Activated T-helper 1 cell treated with anti-CD3 and anti-CD28 coated beads, Interleukin-12 subunit alpha, Interleukin-12 subunit beta, Interleukin-2, Interleukin-4 antibody, amounts not matched to agents 30 ng/mL and 10 ng/mL and 1 ng/mL, durations not matched to agents 14 hours and 24 hours and 36 hours (primary cell): ENCODE data around the gene FAM174C. TPM values are rescaled to one million over a fixed set of nuclear protein-coding genes. Genes with fewer than 3 reads are reported as not detected.

Experiments used
- DNase-seq: peaks from one replicate; pipeline ENCODE4 v3.0.0; 2021; ENCODE audit warnings: low spot score
- H3K27ac Mint-ChIP-seq: one replicate; pipeline ENCODE4 v1.8.0; 2021; ENCODE audit warnings: mild to moderate bottlenecking, mixed read lengths
- H3K27me3 Mint-ChIP-seq: one replicate; pipeline ENCODE4 v1.8.0; 2022; ENCODE audit warnings: mild to moderate bottlenecking, moderate library complexity, mixed read lengths; ENCODE audit not compliant: insufficient read depth
- H3K36me3 Mint-ChIP-seq: one replicate; pipeline ENCODE4 v1.8.0; 2021; ENCODE audit warnings: low read depth, mixed read lengths
- H3K4me1 Mint-ChIP-seq: one replicate; pipeline ENCODE4 v1.8.0; 2021; ENCODE audit warnings: low read depth, mixed read lengths
- H3K4me3 Mint-ChIP-seq: one replicate; pipeline ENCODE4 v1.8.0; 2021; ENCODE audit warnings: mild to moderate bottlenecking, moderate library complexity, mixed read lengths
- H3K9me3 Mint-ChIP-seq: one replicate; pipeline ENCODE4 v1.8.0; 2021; ENCODE audit warnings: mixed read lengths
- intact Hi-C: fragments of 100-400 bp; cut with micrococcal nuclease; formaldehyde crosslinking; loops from one replicate; pipeline ENCODE4 v1.15.1; 2024
- total RNA-seq: library from RNA; stranded (reverse); gene quantifications from 2 replicates; pipeline ENCODE4 v1.2.3, GENCODE V29; 2022

FAM174C gene
- total RNA-seq, 1 donor from 2014 or later = 119 TPM

DNA sequence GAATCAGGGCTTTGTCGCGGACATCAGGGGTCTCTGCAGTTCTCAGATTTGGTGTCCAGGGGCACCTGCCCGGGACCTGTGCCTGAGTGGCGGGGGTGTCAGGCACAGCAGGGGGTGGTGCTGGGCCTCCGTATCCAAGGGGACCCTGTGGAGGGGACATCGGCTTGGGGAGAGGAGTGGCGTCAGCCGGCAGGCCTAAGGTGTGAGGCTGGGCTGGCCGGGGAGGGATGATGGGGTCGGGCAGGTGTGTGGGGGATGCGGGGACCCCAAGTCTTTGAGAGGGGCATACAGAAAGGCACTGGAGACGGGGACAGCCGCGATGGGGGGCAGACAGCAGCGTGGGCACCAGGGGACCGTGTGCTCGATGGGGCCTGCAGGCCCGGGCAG is 12.9 kb downstream of the FAM174C start:
- no peaks in the 10 kb centered on the region for H3K9me3 Mint-ChIP-seq
- H3K27me3 Mint-ChIP-seq = peaks cover 24% of the 10 kb centered on the region
- no peaks in the 10 kb centered on the region for H3K36me3 Mint-ChIP-seq
- DNase-seq = no peak
- H3K4me3 Mint-ChIP-seq = no peak overlapping the region
- intact Hi-C loops = no loop called here
- H3K27ac Mint-ChIP-seq = no peak overlapping the region
- H3K4me1 Mint-ChIP-seq = no peaks in the 10 kb centered on the region

DNA sequence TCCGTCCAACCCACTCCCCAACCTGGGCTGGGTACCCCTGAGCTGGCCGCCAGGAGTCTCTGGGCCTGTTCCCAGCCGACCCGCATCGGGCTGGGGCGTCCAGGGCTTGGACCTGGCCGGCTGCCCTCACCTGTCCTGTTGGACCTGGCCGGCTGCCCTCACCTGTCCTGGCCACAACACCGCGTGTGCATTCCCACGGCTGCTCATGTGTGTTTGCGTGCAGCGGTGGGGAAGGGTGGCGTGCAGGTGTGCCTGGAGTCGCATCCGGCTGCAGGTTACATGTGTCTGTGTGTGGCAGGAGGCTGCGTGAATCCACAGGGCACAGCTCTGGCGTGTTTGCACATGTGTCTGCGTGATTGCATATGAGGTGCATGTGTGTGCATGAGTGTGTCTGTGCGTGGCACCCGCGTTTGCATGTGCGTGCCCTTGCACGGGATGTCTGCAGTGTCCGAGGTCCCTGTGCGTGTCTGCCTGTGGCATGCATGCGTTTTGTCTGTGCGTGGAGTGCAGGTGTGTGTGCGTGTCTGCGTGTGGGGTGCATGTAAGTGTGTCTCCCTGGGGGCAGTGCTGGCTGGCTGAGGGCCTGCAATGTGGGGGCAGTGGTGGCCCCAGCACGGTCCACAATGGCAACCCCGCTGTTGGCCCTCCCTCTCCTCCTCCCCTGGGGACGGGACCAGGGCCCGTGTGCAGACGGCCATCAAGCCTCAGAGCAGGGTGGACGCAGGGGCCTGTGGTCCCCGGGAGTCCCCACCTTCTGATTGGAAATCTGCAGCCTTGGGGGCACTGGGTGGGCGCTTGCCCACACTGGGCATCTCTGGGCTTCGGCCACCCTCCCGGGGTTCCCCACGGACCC is 13.7 kb downstream of the FAM174C start:
- no peak for DNase-seq
- no peaks in the 10 kb centered on the region for H3K9me3 Mint-ChIP-seq
- peaks cover 22% of the 10 kb centered on the region for H3K27me3 Mint-ChIP-seq
- intact Hi-C loops = no loop called here
- no peak overlapping the region for H3K4me3 Mint-ChIP-seq
- H3K27ac Mint-ChIP-seq = no peak overlapping the region
- no peaks in the 10 kb centered on the region for H3K36me3 Mint-ChIP-seq
- no peaks in the 10 kb centered on the region for H3K4me1 Mint-ChIP-seq

DNA sequence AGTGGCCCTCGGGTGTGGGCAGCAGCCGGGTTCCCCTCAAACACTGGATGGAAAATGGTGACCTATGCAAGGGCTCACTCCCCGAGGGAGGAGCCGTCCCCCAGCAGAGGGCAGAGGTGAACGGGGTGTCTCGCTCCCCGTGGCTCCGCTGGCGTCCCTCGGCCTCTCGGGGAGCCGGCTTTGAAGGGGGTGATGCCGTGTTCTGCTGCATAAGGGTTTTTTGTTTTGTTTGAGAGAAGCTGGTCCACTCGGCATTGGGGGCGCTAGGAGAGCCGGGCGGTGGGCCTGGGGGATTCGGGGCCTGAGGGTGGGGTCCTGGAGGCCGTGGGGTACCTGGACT is 14.3 kb downstream of the FAM174C start:
- H3K27me3 Mint-ChIP-seq = peaks cover 16% of the 10 kb centered on the region
- no peaks in the 10 kb centered on the region for H3K9me3 Mint-ChIP-seq
- H3K4me3 Mint-ChIP-seq = no peak overlapping the region
- no peaks in the 10 kb centered on the region for H3K36me3 Mint-ChIP-seq
- intact Hi-C loops = no loop called here
- H3K4me1 Mint-ChIP-seq = no peaks in the 10 kb centered on the region
- no peak for DNase-seq
- H3K27ac Mint-ChIP-seq = no peak overlapping the region

DNA sequence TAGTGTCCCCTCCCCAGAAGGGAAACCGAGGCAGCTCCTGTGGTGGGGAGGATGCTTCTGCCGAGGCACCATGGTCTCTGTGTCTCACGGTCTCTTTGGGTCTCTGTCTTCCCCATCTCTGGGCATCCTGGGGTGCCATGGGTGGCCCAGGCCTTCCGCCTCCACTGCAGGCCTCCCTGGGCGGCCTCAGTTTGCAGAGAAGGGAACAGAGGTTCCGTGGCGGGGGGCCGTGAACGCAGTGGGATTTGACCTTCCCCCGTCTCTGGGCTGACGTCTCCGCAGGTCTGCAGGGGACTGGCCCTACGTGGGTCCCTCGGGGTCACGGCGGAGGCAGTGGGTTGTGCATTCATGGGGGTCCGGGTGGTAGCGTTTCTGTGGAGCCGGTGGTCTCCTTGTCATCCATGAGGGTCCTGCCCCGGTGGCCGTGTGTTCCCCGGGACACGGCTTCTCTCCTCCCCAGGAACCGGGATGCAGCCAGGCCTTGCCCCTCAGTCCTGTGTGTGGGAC is 14.9 kb downstream of the FAM174C start:
- no peaks in the 10 kb centered on the region for H3K9me3 Mint-ChIP-seq
- H3K27me3 Mint-ChIP-seq = peaks cover 11% of the 10 kb centered on the region
- no peak overlapping the region for H3K4me3 Mint-ChIP-seq
- no peak for DNase-seq
- no peak overlapping the region for H3K27ac Mint-ChIP-seq
- H3K4me1 Mint-ChIP-seq = no peaks in the 10 kb centered on the region
- intact Hi-C loops = no loop called here
- no peaks in the 10 kb centered on the region for H3K36me3 Mint-ChIP-seq

DNA sequence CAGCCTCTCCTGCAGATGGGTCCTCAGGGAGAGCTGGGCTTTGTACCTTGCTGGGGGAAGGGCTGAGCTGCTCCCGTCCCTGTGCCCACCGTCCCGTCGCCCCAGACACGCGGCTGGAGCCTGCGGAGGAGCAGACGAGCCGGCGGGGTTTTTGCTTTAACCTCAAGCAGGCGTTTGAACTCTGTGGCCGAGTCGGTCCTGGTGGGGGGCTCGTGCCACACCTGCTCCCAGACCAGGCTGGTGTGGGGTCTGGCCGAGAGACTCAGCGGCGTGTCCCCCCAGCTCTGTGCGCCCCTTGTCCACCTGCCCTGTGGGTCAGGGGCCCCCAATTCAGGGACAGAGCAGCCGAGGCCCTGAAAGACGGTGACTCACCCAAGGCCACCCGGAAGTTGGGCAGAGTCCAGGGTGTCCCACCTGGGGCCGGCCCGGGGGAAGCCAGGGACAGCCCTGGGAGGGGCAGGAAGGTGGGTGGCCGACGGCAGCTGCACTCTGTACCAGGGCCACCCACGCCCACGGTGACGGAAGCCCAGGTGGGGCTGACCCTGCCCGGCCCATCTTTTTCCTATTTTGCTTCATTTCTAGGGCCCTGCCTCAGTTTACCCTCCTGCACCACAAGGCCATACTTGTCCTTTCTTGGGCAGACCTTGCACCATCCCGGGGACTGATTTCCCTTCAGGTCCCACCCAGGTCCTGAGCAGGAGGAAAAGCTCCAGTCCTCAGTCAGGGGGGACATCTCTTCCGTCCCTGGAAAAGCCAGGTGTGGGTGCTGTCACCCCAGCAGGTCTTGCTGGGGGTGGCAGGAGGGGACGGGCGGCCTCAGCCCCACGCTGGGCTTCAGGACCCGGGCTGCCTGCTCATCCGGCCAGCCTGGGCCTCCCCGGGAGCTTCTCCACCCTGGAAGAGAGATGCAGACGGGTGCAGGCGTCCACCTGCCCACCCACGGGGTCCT is 15.6 kb downstream of the FAM174C start:
- Mint-ChIP-seq H3K9me3 (no peaks in the 10 kb centered on the region), H3K27ac (no peak overlapping the region), H3K36me3 (no peaks in the 10 kb centered on the region), H3K4me3 (no peak overlapping the region), H3K27me3 (peaks cover 11% of the 10 kb centered on the region), H3K4me1 (no peaks in the 10 kb centered on the region)
- no peak for DNase-seq
- intact Hi-C loops = no loop called here

DNA sequence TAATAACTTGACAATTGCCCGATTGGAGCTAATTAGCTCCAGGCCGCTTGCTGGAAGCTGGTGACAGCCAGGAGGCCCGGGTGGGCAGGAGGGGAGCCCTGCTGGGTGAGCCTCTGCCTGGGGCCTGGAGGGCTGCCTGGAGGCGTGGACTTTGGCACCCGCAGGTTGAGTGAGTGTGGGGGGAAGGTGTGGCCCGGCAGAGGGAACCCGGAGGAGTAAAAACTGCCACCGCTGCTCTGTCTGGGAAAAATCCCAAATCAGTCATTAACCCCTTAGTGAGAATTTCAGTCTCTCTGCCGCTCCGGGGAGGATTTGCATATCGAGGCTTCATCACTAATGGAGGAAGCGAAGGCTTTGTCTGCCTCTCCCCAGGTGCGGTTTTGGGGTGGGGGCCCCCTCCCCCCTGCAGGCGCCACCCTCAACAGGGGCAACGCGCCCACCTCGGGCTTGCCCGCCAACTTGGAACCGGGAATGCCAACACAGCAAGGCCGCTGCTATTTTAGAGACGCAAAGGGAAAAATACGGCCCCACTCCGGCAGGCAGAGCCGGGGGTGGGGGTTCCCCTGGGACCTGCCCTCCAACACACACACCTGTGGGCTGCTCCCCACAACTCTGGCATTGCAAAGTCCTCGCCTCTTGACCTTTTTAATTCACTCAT is 16.6 kb downstream of the FAM174C start:
- no peak overlapping the region for H3K27ac Mint-ChIP-seq
- DNase-seq = no peak
- no peaks in the 10 kb centered on the region for H3K4me1 Mint-ChIP-seq
- H3K9me3 Mint-ChIP-seq = no peaks in the 10 kb centered on the region
- H3K27me3 Mint-ChIP-seq = peaks cover 8% of the 10 kb centered on the region
- H3K4me3 Mint-ChIP-seq = no peak overlapping the region
- no peaks in the 10 kb centered on the region for H3K36me3 Mint-ChIP-seq
- intact Hi-C loops = no loop called here

DNA sequence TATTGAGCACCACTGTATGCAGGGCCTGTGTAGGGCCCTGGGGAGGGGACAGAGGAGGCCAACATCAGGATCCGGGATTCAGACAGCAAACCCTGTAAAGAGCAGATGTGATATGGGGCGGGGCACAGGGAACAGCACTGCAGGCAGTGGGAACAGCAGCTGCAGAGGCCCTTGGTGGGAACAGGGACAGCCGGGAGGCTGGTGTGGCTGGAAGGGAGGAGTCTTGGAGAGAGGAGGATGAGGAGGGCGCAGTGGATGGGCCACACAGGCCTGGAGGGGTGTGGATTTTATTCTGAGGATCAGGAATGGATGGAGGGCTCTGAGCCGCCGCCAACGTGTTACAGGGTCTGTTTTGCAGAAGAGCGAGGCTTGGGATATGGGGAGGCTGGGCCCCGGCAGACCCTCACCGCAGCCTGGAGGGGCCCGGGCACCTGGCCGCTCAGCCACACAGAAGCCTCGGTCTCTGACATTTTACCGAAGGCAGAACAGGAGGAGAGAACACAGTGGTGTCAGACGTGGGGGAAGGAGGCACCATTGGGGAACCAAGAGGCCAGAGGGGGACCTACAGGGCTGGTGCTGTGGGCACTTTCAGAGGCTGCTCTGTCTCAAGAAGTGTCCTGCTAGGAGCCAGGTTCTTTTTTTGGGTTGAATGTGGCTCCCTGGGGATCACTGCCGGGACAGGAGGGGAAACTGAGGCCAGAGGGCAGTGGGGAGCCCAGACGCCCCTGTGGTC is 17.3 kb downstream of the FAM174C start:
- no peak for DNase-seq
- Mint-ChIP-seq H3K36me3 (no peaks in the 10 kb centered on the region), H3K27ac (no peak overlapping the region), H3K4me3 (no peak overlapping the region), H3K9me3 (no peaks in the 10 kb centered on the region), H3K27me3 (peaks cover 8% of the 10 kb centered on the region), H3K4me1 (no peaks in the 10 kb centered on the region)
- intact Hi-C loops = no loop called here

DNA sequence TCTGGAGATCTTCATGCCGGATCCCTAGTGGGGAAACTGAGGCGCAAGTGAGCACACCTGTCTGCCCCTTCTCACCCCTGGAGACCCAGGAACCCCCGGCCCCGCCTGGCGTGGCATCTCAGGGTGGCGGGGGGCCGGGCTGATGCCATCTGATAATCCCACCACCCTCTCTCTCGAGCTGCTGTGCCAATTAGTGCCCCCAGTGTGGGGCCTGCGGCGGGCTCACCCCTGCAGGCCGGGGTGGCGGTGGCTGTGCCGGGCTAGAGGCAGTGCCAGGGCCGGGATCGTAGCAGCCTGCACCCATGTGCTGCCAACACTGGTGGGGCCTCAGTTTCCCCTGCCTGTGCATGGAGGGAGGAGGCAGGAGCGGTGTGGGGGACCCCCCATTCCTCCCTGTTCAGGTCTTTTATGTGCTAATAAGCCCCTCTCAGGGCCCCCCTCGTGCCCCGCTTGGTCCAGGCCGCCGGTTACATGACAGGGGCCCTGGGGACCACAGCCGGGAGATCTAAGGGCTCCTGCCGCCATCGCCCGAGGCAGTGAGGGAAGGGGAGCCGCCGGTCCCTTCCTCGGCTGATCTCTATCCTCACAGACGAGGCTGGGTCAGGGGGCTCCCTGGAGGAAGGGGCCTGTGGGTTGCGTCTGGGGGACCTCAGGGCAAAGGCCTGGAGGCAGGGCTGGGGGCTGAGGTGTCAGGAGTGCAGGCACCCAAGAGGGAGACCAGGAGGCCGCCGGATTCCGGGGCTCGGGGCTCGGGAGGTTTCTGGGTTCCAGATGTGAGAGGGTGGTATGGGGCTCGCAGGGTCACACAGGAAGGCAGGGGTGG is 18.7 kb downstream of the FAM174C start:
- intact Hi-C loops = no loop called here
- H3K36me3 Mint-ChIP-seq = no peaks in the 10 kb centered on the region
- no peak for DNase-seq
- no peaks in the 10 kb centered on the region for H3K9me3 Mint-ChIP-seq
- H3K27ac Mint-ChIP-seq = no peak overlapping the region
- no peaks in the 10 kb centered on the region for H3K4me1 Mint-ChIP-seq
- H3K4me3 Mint-ChIP-seq = no peak overlapping the region
- H3K27me3 Mint-ChIP-seq = peaks cover 6% of the 10 kb centered on the region

DNA sequence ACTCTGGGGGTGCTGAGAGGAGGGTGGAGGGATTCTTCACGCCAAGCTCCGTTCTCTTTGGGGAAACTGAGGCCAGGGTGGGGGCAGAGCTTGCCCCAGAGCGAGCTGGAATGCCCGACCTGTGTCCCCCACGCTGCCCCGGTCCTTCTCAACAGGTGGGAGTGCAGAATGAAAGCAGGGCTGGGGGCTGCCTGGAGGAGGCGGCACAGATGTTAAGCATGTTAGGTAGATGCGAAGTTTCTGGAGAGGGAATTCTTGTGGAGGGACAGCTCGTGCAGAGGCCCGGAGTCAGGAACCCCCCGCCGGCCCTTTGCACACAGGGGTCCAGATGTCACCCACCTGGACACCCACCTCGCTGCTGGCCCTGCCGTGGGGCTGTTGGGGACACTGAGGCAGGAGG is 19.4 kb downstream of the FAM174C start:
- H3K27me3 Mint-ChIP-seq = peaks cover 6% of the 10 kb centered on the region

DNA sequence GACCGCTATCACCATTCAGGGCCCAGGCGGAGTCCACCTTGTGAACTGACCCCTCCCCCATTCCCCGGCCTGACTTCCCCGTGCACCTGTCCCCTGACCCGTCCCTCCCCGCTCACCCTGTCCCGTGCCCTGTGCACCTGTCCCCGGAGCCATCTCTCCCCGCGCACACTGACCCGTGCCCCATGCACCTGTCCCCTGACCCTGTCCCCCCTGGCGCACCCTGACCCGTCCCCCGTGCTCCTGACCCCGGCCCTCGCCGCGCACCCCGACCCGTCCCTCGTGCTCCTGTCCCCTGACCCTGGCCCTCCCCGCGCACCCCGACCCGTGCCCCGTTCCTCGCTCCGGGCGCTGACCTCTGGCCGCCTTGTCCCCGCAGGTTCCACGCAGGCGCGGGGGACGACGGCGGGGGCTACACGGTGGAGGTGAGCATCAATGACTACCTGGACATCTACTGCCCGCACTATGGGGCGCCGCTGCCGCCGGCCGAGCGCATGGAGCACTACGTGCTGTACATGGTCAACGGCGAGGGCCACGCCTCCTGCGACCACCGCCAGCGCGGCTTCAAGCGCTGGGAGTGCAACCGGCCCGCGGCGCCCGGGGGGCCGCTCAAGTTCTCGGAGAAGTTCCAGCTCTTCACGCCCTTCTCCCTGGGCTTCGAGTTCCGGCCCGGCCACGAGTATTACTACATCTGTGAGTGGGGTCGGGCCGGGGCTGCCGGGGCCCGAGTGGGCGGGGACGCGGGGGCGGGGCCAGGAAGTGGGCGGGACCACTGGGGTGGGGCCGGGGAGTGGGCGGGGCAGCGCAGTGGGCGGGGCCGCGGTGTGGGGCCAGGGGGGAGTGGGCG is 20.1 kb downstream of the FAM174C start:
- H3K9me3 Mint-ChIP-seq = no peaks in the 10 kb centered on the region
- no peak for DNase-seq
- H3K27me3 Mint-ChIP-seq = peaks cover 6% of the 10 kb centered on the region
- no peak overlapping the region for H3K27ac Mint-ChIP-seq
- no peaks in the 10 kb centered on the region for H3K36me3 Mint-ChIP-seq
- H3K4me3 Mint-ChIP-seq = no peak overlapping the region
- intact Hi-C loops = no loop called here
- H3K4me1 Mint-ChIP-seq = no peaks in the 10 kb centered on the region

More for the DNA sequence above, 19.4 kb downstream of the FAM174C start:
- H3K4me1 Mint-ChIP-seq = no peaks in the 10 kb centered on the region
- no peaks in the 10 kb centered on the region for H3K9me3 Mint-ChIP-seq
- no peak overlapping the region for H3K27ac Mint-ChIP-seq
- intact Hi-C loops = no loop called here
- no peak overlapping the region for H3K4me3 Mint-ChIP-seq
- H3K36me3 Mint-ChIP-seq = no peaks in the 10 kb centered on the region
- DNase-seq = no peak

DNA sequence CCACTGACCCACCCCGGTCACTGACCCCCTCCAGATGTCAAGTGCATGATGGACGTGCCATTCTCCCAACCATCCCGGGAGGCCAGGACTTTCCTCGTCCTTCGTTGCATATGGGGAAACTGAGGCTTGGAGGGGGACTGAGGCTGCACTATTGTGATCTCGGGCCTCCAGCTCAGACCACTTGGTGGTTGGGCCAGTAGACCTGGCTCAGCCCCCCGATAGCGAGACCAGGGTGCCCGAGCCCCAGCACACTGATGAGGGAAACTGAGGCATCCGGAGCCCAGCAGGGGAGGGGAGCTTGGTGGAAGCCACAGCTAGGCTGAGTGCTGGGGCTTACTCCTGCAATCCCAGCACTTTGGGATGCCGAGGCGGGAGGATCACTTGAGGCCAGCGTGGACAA is 20.7 kb downstream of the FAM174C start:
- peaks cover 6% of the 10 kb centered on the region for H3K27me3 Mint-ChIP-seq
- H3K9me3 Mint-ChIP-seq = no peaks in the 10 kb centered on the region
- H3K27ac Mint-ChIP-seq = no peak overlapping the region
- intact Hi-C loops = no loop called here
- H3K36me3 Mint-ChIP-seq = no peaks in the 10 kb centered on the region
- H3K4me3 Mint-ChIP-seq = no peak overlapping the region
- H3K4me1 Mint-ChIP-seq = no peaks in the 10 kb centered on the region
- DNase-seq = no peak
